ENCODE results near the gene SHCBP1.
"Not testable (repeated sequence)": the region's sequence is repeated elsewhere in the genome, so short reads cannot be mapped to it uniquely, and the experiment has no call there.

The SHCBP1 gene
- total RNA-seq, result 9.0 to 68.8 (median 32.0) reads per million in 17 experiments

GRCh38 chr16:46621006-46621933 is at the start of gene SHCBP1:
Gene SHCBP1 (minus strand): TSS chr16:46621379. CDS start chr16:46621359, 20 bp downstream.
- DNase-seq, result peak; percentile 89 to 93 (median 92)

DNA sequence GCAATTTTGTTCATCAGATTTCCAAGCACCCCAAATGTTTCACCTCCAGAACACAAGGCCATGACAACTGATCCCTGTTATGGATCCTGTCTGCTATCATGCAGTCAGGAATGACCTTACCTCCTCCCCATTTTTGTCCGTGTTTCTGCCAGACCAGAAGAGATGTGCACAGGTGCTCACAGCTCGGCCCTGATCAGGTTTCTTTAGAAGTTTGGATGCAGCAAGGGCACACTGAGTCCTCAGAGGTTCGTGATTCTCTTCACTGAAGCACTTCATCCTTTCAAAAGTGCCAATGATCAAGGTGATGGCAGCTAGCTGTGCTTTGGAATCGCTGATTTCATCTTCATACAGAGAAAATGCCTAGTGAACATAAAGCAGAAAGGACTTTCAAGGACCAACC is 40.9 kb upstream of the SHCBP1 start:
- DNase-seq, result no peak

GRCh38 chr16:46658925-46659324 is 37.7 kb upstream of the SHCBP1 start:
- peak; percentile 91 to 96 (median 94) for DNase-seq

DNA sequence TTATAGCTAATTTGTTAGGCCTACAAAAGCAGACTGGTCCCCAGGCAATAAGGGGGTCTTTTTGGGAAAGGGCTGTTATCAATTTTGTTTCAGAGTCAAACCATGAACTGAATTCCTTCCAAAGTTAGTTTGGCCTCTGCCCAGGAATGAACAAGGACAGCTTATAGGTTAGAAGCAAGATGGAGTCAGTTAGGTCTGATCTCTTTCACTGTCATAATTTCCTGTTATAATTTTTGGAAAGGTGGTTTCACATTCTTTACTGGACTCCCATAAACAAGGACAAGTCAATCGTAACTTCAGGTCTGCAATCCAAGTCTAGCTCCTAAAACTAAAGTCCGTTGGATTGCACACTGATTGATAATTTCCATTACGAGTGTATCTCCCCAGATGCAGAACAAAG is 30.1 kb upstream of the SHCBP1 start:
- DNase-seq, result no peak

GRCh38 chr16:46650254-46650623 is 29.1 kb upstream of the SHCBP1 start:
- no peak for DNase-seq

GRCh38 chr16:46649588-46650253 is 28.5 kb upstream of the SHCBP1 start:
- no peak for DNase-seq

GRCh38 chr16:46648656-46649055 is 27.5 kb upstream of the SHCBP1 start:
- DNase-seq, result no peak

- DNase-seq, result no peak
These were observed 18.1 kb upstream of the SHCBP1 start for GRCh38 chr16:46638947-46639925.

GRCh38 chr16:46632778-46633733 is 11.9 kb upstream of the SHCBP1 start:
- DNase-seq, result no peak

DNA sequence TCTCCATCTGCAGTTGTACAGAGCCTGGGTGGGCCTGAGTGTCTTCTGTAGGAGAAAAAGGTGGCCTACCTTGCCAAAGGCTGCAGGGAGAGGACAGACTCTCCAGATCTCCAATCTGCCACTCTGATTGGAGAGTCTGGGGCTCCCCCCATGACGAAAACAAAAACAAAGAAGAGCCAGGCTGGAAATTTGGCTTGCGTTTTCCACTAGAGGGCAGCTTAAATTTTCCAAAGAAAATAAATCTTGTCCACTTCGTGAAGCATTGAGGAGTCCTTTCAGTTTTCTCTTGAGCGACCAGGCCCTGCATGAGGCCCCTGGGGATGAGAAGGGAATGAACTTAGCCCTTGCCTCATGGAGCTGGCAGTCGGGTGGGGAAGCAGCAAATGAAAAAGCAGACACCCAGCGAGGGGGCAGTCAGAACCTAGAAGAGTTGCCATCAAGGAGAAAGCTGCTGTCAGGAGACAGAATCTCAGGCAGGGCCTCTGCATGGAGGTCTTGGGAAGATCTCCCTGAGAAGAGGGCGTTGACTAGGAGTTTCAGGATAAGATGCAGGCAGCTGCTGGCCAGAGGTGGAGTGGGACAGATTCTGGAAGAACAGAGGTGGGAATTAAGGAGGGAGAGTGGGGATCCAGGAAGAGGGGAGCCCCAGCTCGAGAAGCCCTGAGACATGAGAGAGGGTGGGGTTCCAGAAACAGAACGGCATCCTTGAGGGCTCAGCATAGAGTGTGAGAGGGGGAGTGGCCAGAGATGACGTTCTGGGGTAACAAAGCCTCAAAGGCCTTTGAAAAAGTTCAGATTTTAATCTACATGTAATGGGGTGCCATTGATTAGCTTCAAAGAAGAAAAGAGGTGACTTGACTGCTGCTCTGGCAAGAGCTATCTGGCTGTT is 8.4 kb upstream of the SHCBP1 start:
- peak in 3 of 4 experiments; percentile 6 to 25 (median 12) for DNase-seq

DNA sequence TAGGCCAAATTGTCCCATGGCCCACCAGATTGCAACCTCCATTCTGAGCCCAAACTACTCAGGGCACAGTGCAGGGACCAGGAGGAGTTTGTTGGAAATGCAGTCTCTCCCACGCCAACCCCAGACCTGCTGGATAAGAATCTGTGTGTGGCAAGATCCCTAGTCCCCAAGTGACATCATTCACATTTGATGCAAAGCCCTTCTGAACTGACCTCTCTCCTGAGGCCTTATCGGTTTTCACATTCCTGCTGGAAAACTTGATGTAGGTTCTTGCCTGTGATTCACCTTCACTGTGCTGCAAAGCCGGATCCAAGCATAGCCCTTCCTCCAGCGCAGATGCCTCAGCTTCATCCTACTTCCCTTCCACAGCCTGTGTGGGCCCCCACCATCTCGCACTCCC is 6.6 kb upstream of the SHCBP1 start:
- no peak for DNase-seq

DNA sequence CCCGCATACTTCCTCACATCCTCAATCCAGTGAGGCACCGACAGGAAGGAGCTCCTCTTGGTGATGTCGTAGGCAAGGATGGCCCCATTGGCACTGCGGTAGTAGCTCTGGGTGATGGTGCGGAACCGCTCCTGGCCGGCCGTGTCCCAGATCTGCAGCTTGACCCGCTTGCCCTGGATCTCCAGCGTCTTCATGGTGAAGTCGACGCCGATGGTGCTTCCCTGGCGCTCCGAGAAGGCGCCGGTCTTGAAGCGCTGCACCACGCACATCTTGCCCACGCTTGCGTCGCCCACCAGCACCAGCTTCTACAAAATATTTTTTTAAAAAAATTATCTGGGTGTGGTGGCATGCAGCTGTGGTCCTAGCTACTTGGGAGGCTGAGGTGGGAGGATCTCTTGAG is 5.5 kb upstream of the SHCBP1 start:
- not testable (repeated sequence) for DNase-seq

DNA sequence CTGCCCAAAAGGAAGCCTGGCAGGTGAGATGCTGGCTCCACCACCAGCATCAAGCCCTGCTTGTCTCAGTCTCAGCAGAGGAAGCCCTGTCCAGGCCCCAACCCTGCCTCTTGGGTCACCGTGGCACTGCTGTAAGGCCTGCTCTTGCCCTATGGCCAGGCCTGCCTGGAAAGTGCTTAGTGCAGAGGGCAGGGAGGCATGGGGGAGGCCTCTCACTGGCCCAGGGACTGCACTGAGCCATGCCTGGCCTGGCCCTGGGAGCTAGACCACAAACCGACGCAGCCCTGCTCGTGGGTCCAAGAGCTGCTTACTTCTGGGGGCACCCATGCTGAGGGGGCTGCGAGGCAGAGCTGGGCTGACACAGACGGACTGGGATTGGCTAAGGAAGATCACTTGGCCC is 3.7 kb upstream of the SHCBP1 start:
- not testable (repeated sequence) for DNase-seq

GRCh38 chr16:46623707-46624106 is 2.5 kb upstream of the SHCBP1 start:
- not testable (repeated sequence) for DNase-seq

DNA sequence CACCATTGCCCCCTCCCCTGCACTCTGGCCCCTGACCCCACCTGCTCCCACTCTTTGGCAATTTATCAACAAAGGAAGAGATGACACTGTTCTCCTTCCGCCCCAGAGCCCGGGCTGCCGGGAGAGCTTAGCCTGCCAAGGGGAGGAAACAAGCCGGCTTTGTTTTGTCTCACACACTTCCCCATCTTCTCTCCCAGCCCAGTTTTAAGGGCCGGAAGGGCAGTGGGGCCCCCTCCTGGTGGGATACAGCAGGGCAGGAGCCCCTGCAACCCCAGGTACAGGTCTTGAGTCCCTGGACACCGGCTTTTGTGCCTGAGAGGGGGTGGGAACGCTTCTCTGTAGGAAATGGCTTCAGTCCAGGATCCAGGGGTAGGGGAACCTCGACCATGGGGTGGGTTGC is 2.1 kb upstream of the SHCBP1 start:
- DNase-seq, result not testable (repeated sequence)

- peak in 2 of 4 experiments; percentile 19 to 29 for DNase-seq
These were observed 926 bp upstream of the SHCBP1 start for GRCh38 chr16:46621934-46622676.

- peak; percentile 48 to 63 (median 52) for DNase-seq
These were observed 743 bp downstream of the SHCBP1 start for GRCh38 chr16:46620266-46621005.

GRCh38 chr16:46618516-46618915 is 2.7 kb downstream of the SHCBP1 start:
- no peak for DNase-seq

DNA sequence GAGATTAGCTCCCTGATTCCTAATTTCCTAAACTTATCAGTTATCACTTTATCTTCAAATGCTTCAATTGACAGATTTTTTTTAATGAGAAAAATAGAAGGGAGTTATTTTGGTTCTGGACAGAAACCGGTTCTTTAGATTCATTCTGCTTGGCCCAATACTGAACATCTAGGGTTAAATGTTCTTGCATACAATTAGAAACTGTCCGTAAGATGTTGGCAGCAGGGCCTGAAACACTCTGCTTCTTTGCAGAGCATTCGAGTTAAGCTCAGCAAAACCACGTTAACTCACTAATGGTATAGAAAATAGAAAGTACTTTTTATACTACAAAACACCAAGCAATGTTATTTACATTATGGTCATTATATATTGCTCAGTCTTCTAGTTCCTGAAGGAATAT is 7.2 kb downstream of the SHCBP1 start:
- DNase-seq, result no peak
